Liver (tissue), 9 donors: ENCODE data around the gene SMARCE1. TPM values are rescaled to one million over a fixed set of nuclear protein-coding genes. Genes with fewer than 3 reads are reported as not detected.

ENCODE experiments used
- DNase-seq: peaks from one replicate; pipeline ENCODE4 v3.0.0-alpha.2; 2017; ENCODE audit warnings: low spot score
- H3K27ac ChIP-seq, 2 donors: one replicate each; pipeline ENCODE4 v1.7.0; 2013; ENCODE audit warnings: inconsistent platforms in 2 of 2, low read length in 2 of 2, control low read depth in 1 of 2, low read depth in 1 of 2, mild to moderate bottlenecking in 1 of 2
- H3K27me3 ChIP-seq, 4 donors: one replicate each; pipeline versions ENCODE4 v1.6.1 to v1.7.0; 2013; ENCODE audit warnings: low read length in 3 of 4, inconsistent platforms in 1 of 4, mild to moderate bottlenecking in 1 of 4, moderate library complexity in 1 of 4; ENCODE audit not compliant: control insufficient read depth in 4 of 4, insufficient read depth in 4 of 4
- H3K36me3 ChIP-seq, 4 donors: one replicate each; pipeline versions ENCODE4 v1.6.1 to v1.7.0; 2013; ENCODE audit warnings: low read length in 3 of 4, mild to moderate bottlenecking in 3 of 4, low read depth in 1 of 4, moderate library complexity in 1 of 4; ENCODE audit not compliant: control insufficient read depth in 4 of 4, insufficient read depth in 3 of 4
- H3K4me1 ChIP-seq, 4 donors: one replicate each; pipeline versions ENCODE4 v1.6.1 to v1.7.0; 2013; ENCODE audit warnings: low read length in 3 of 4, mild to moderate bottlenecking in 3 of 4, moderate library complexity in 1 of 4; ENCODE audit not compliant: control insufficient read depth in 4 of 4, insufficient read depth in 4 of 4
- H3K4me3 ChIP-seq, 3 donors: one replicate each; pipeline versions ENCODE4 v1.6.1 to v1.7.0; 2013; ENCODE audit warnings: low read length in 3 of 3, control low read depth in 1 of 3, low read depth in 1 of 3, mild to moderate bottlenecking in 1 of 3
- H3K9ac ChIP-seq, 2 donors: one replicate each; pipeline ENCODE4 v1.7.0; 2013; ENCODE audit warnings: low read length in 2 of 2, mild to moderate bottlenecking in 2 of 2, moderate library complexity in 2 of 2, control low read depth in 1 of 2, low read depth in 1 of 2
- H3K9me3 ChIP-seq, 4 donors: one replicate each; pipeline versions ENCODE4 v1.6.1 to v1.7.0; 2013; ENCODE audit warnings: low read length in 3 of 4; ENCODE audit not compliant: control insufficient read depth in 4 of 4
- CTCF ChIP-seq: fragments of 150-350 bp; IDR thresholded peaks from 2 replicates; pipeline ENCODE4 v1.5.1; 2017; ENCODE audit warnings: improper control_type of control experiment, low read depth, low read length; ENCODE audit not compliant: missing input control
- EGR1 ChIP-seq, 2 donors: IDR thresholded peaks; 2 replicates each; pipeline ENCODE4 v1.6.1; 2016 to 2018; ENCODE audit warnings: antibody characterized with exemption in 2 of 2, low read depth in 2 of 2
- FOXA1 ChIP-seq: IDR thresholded peaks from 2 replicates; pipeline ENCODE4 v1.6.1; 2016; ENCODE audit warnings: antibody characterized with exemption
- FOXA2 ChIP-seq: IDR thresholded peaks from 2 replicates; pipeline ENCODE4 v1.6.1; 2016; ENCODE audit warnings: antibody characterized with exemption
- GABPA ChIP-seq, 2 donors: IDR thresholded peaks in 1 of 2; conservative IDR thresholded peaks in 1 of 2; 2 replicates each; pipeline ENCODE4 v1.6.1; 2016; ENCODE audit warnings: antibody characterized with exemption in 2 of 2, mild to moderate bottlenecking in 1 of 2, moderate library complexity in 1 of 2
- HNF4G ChIP-seq: IDR thresholded peaks from 2 replicates; pipeline ENCODE4 v1.6.1; 2016; ENCODE audit warnings: antibody characterized with exemption
- JUND ChIP-seq, 2 donors: IDR thresholded peaks; 2 replicates each; pipeline ENCODE4 v1.6.1; 2016; ENCODE audit warnings: antibody characterized with exemption in 2 of 2
- MAX ChIP-seq: IDR thresholded peaks from 2 replicates; pipeline ENCODE4 v1.6.1; 2016; ENCODE audit warnings: antibody characterized with exemption
- NR2F2 ChIP-seq: IDR thresholded peaks from 2 replicates; pipeline ENCODE4 v1.6.1; 2016; ENCODE audit warnings: antibody characterized with exemption
- RAD21 ChIP-seq, 2 donors: IDR thresholded peaks; 2 replicates each; pipeline ENCODE4 v1.6.1; 2016; ENCODE audit warnings: antibody characterized with exemption in 2 of 2, mild to moderate bottlenecking in 2 of 2
- REST ChIP-seq: IDR thresholded peaks from 2 replicates; pipeline ENCODE4 v1.6.1; 2016; ENCODE audit warnings: antibody characterized with exemption, mild to moderate bottlenecking
- SP1 ChIP-seq: IDR thresholded peaks from 2 replicates; pipeline ENCODE4 v1.6.1; 2018; ENCODE audit warnings: antibody characterized with exemption, mild to moderate bottlenecking
- TAF1 ChIP-seq: conservative IDR thresholded peaks from 2 replicates; pipeline ENCODE4 v1.6.1; 2016; ENCODE audit warnings: antibody characterized with exemption, mild to moderate bottlenecking
- YY1 ChIP-seq: IDR thresholded peaks from 2 replicates; pipeline ENCODE4 v1.6.1; 2016; ENCODE audit warnings: antibody characterized with exemption, mild to moderate bottlenecking
- ZBTB33 ChIP-seq: IDR thresholded peaks from 2 replicates; pipeline ENCODE4 v1.6.1; 2016; ENCODE audit warnings: antibody characterized with exemption
- WGBS: extraction: QIAGEN DNeasy Blood & Tissue Kit; methylation state at CpG from one replicate; pipeline ENCODE4 v1.1.7; 2013; 5-methylcytosine and 5-hydroxymethylcytosine counted together
- polyA plus RNA-seq, 2 donors: library from polyadenylated mRNA; stranded (reverse) in 1 of 2; unstranded in 1 of 2; fragments of 200-250 nt in 1 of 2; fragments of >200 nt in 1 of 2; fragmentation: Nextera tagmentation in 1 of 2; extraction: Ambion mirVana in 1 of 2; gene quantifications; one replicate each; pipeline versions ENCODE4 v1.2.1 to v1.2.3, GENCODE V29; 2013 to 2015
- total RNA-seq, 2 donors: library from RNA; depleted of rRNA; stranded (reverse); fragments of >200 nt; gene quantifications; one replicate each; pipeline ENCODE4 v1.2.3, GENCODE V29; 2014
- TF ChIP-seq, protein P1 (sequence below): IDR thresholded peaks from 2 replicates; pipeline ENCODE4 v1.6.1; 2016; ENCODE audit warnings: antibody characterized with exemption
- donor health status: healthy.
- donor health status: healthy.
- donor health status: healthy.
- donor health status: healthy.
- donor health status: healthy.

SMARCE1 gene
- total and polyA plus RNA-seq, 4 donors, result 25.0 to 40.8 (median 36.3) TPM

DNA sequence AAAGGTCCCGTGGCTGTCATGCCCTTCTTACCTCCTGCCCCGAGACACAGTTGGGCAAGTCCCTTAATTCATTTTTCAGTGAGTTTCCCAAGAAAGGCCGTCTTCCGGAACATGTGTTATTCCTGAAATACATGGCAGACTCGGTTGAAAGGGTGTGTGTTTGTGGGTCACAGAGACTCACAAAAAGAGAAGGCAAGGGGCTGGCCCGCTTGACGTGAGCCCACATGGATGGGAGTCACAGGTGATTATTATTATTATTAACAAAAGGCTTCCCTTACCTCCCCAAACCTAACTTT, 48.2 kb downstream of the SMARCE1 start:
- Histone ChIP-seq H3K9ac (peak overlapping the region in 1 of 2 donors; percentile 28), H3K27me3 (no peaks in the 10 kb centered on the region), H3K27ac (peak overlapping the region in 1 of 2 donors; percentile 92), H3K4me1 (peaks cover 3 to 18% (median 12%) of the 10 kb centered on the region in 4 donors), H3K9me3 (no peaks in the 10 kb centered on the region), H3K4me3 (no peak overlapping the region), H3K36me3 (no peaks in the 10 kb centered on the region)
- no peak for TF ChIP-seq HNF4G
- TF ChIP-seq FOXA1, result no peak
- no peak for TF ChIP-seq RAD21 (IDR thresholded peaks at IDR 0.05)
- TF ChIP-seq ZBTB33, result no peak
- no peak for TF ChIP-seq EGR1 (IDR thresholded peaks at IDR 0.05; ENCODE audit: low read depth in 2 of 2)
- TF ChIP-seq TAF1, result no peak
- TF ChIP-seq, protein P1, sequence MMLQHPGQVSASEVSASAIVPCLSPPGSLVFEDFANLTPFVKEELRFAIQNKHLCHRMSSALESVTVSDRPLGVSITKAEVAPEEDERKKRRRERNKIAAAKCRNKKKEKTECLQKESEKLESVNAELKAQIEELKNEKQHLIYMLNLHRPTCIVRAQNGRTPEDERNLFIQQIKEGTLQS, result no peak
- no peak for TF ChIP-seq REST
- TF ChIP-seq GABPA (IDR thresholded peaks at IDR 0.05 in 1 of 2, conservative IDR thresholded peaks at IDR 0.05 in 1 of 2), result no peak
- no peak for TF ChIP-seq MAX
- WGBS, result 90% methylated on average over 7 of the region's 7 CpGs
- no peak for DNase-seq

GRCh38 chr17:40598619-40599467, 48.8 kb downstream of the SMARCE1 start:
- Histone ChIP-seq H3K4me3 (no peak overlapping the region), H3K9ac (peak overlapping the region in 1 of 2 donors; percentile 86), H3K9me3 (no peaks in the 10 kb centered on the region), H3K27ac (peak overlapping the region; percentile 92 to 93), H3K4me1 (peaks cover 2 to 18% (median 12%) of the 10 kb centered on the region in 4 donors), H3K36me3 (no peaks in the 10 kb centered on the region), H3K27me3 (no peaks in the 10 kb centered on the region)
- DNase-seq, result no peak
- 61% methylated on average over 20 of the region's 20 CpGs for WGBS
- peak; percentile 6 for TF ChIP-seq FOXA2
- peak in 1 of 2 donors; percentile 27 for TF ChIP-seq GABPA (IDR thresholded peaks at IDR 0.05 in 1 of 2, conservative IDR thresholded peaks at IDR 0.05 in 1 of 2)
- peak; percentile 64 for TF ChIP-seq ZBTB33
- peak; percentile 61 for TF ChIP-seq REST
- TF ChIP-seq RAD21 (IDR thresholded peaks at IDR 0.05), result peak in 1 of 2 donors; percentile 9
- TF ChIP-seq SP1, result peak; percentile 98
- peak; percentile 77 for TF ChIP-seq YY1
- peak; percentile 90 for TF ChIP-seq HNF4G
- no peak for TF ChIP-seq CTCF
- no peak for TF ChIP-seq NR2F2
- TF ChIP-seq EGR1 (IDR thresholded peaks at IDR 0.05; ENCODE audit: low read depth in 2 of 2), result peak in 1 of 2 donors; percentile 61
- no peak for TF ChIP-seq JUND (IDR thresholded peaks at IDR 0.05)
- TF ChIP-seq MAX, result peak; percentile 99
